Transverse colon (tissue), 4 donors: ENCODE results near the gene ADGRA3. TPM values are rescaled to one million over a fixed set of nuclear protein-coding genes. Genes with fewer than 3 reads are reported as not detected.

Experiments
- DNase-seq: peaks from one replicate; pipeline ENCODE4 v3.0.0-alpha.2; 2019
- H3K27ac ChIP-seq, 4 donors: fragments of 200-600 bp; sonication (generic); 2 replicates each; pipeline ENCODE4 v1.5.1; 2016 to 2018; ENCODE audit warnings: inconsistent platforms in 4 of 4
- H3K27me3 ChIP-seq: fragments of 200-600 bp; sonication (generic); 2 replicates; pipeline ENCODE4 v1.5.1; 2017; ENCODE audit warnings: inconsistent platforms
- H3K36me3 ChIP-seq, 4 donors: fragments of 200-600 bp; sonication (generic); 2 replicates each; pipeline ENCODE4 v1.5.1; 2017 to 2019; ENCODE audit warnings: inconsistent platforms in 4 of 4
- H3K4me1 ChIP-seq, 4 donors: fragments of 200-600 bp; sonication (generic); 2 replicates each; pipeline ENCODE4 v1.5.1; 2017 to 2020; ENCODE audit warnings: inconsistent platforms in 4 of 4
- H3K4me3 ChIP-seq, 4 donors: fragments of 200-600 bp; sonication (generic); 1 replicate in 1 of 4; 2 replicates in 3 of 4; pipeline versions ENCODE4 v1.5.1 to v1.6.1; 2017 to 2019; ENCODE audit warnings: inconsistent platforms in 4 of 4
- H3K9me3 ChIP-seq, 2 donors: fragments of 200-600 bp; sonication (generic); 2 replicates each; pipeline ENCODE4 v1.5.1; 2017 to 2019; ENCODE audit warnings: inconsistent platforms in 2 of 2
- CTCF ChIP-seq, 5 experiments: fragments of 200-600 bp in 3 of 5; fragments of 450-650 bp in 2 of 5; sonication (generic) in 3 of 5; IDR thresholded peaks; 1 replicate in 2 of 5; 2 replicates in 3 of 5; pipeline ENCODE4 v1.5.1; 2016 to 2017; ENCODE audit warnings: antibody characterized with exemption in 5 of 5, inconsistent platforms in 3 of 5, mild to moderate bottlenecking in 2 of 5, moderate library complexity in 1 of 5
- EP300 ChIP-seq: sonication (generic); formaldehyde crosslinking; IDR thresholded peaks from one replicate; pipeline ENCODE4 v1.6.1; 2017; ENCODE audit warnings: antibody characterized with exemption, low read depth
- POLR2A ChIP-seq: fragments of 450-650 bp; IDR thresholded peaks from one replicate; pipeline ENCODE4 v1.6.1; 2016; ENCODE audit warnings: antibody characterized with exemption, mild to moderate bottlenecking, moderate library complexity
- POLR2AphosphoS5 ChIP-seq, 3 donors: sonication (generic); formaldehyde crosslinking; IDR thresholded peaks; one replicate each; pipeline ENCODE4 v1.6.1; 2016; ENCODE audit warnings: antibody characterized with exemption in 3 of 3
- WGBS, 2 donors: methylation state at CpG; one replicate each; pipeline ENCODE4 v1.1.5; 2018; ENCODE audit warnings: low coverage in 1 of 2; 5-methylcytosine and 5-hydroxymethylcytosine counted together
- in situ Hi-C, 4 donors: fragments of 200-750 bp; cut with MboI; loops; one replicate each; pipeline versions ENCODE4 v1.15.0 to v1.15.1; 2017; ENCODE audit warnings: low sequenced_read_pairs in 3 of 4, low pct_ligation_motif_present in 1 of 4, low pct_unique_long_range_greater_than_20kb in 1 of 4
- intact Hi-C: fragments of 100-400 bp; cut with DNase I; formaldehyde crosslinking; loops from one replicate; pipeline ENCODE4 v1.15.1; 2023; ENCODE audit warnings: low total_unique reads
- total RNA-seq, 4 donors: library from RNA; depleted of rRNA; stranded (reverse); fragments of >200 nt; gene quantifications; one replicate each; pipeline ENCODE4 v1.1.0, GENCODE V29; 2016

The ADGRA3 gene
- total RNA-seq, 4 donors from 2014 or later: 76.7 to 126 (median 91.1) TPM

DNA sequence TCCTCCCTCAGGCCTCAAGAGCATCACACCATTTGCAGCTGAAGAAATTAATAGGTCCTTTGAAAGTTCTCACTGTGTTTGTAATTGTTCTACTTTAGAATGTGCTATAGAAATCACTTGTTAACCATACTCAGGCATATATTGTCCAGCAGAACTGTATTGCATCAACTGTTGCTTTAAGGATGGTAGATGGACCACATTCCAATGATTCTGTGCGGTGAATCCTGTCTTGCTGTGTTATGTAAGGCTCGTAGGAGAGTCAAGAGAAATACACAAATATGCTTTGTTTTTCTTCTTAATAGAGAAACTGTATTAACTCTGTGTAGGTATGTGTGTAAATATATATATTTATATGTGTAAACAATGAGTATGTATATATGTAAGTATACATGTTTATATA lies 6.3 kb upstream of the ADGRA3 start:
- no peak overlapping the region for H3K27ac ChIP-seq
- peaks cover 0 to 10% (median under 1%) of the 10 kb centered on the region in 4 donors for H3K4me1 ChIP-seq
- TF ChIP-seq POLR2A (no peak), POLR2AphosphoS5 (IDR thresholded peaks at IDR 0.05) (no peak), EP300 (no peak), CTCF (IDR thresholded peaks at IDR 0.05) (no peak)
- intact Hi-C loops (no loop called here), in situ Hi-C loops (no loop called here)
- DNase-seq: no peak
- no peaks in the 10 kb centered on the region for H3K27me3 ChIP-seq
- 80 to 81% methylated on average over 2 of the region's 2 CpGs for WGBS, 2 donors
- no peaks in the 10 kb centered on the region for H3K9me3 ChIP-seq
- no peaks in the 10 kb centered on the region for H3K36me3 ChIP-seq
- no peak overlapping the region for H3K4me3 ChIP-seq

- DNase-seq: no peak
- Histone ChIP-seq H3K4me3 (no peak overlapping the region), H3K36me3 (no peaks in the 10 kb centered on the region), H3K27ac (no peak overlapping the region), H3K27me3 (no peaks in the 10 kb centered on the region), H3K4me1 (peaks cover 0 to 19% (median 9%) of the 10 kb centered on the region in 4 donors), H3K9me3 (no peaks in the 10 kb centered on the region)
- TF ChIP-seq CTCF (IDR thresholded peaks at IDR 0.05) (no peak), POLR2AphosphoS5 (IDR thresholded peaks at IDR 0.05) (no peak), EP300 (no peak), POLR2A (no peak)
- in situ Hi-C loops (no loop called here), intact Hi-C loops (no loop called here)
These were observed 5.4 kb upstream of the ADGRA3 start for GRCh38 chr4:22521240-22521639.

GRCh38 chr4:22515145-22515887 lies 550 bp downstream of the ADGRA3 start:
- in situ Hi-C loops (no loop called here), intact Hi-C loops (no loop called here)
- TF ChIP-seq CTCF (IDR thresholded peaks at IDR 0.05) (peak in 2 of 5 experiments; percentile 4 to 8), POLR2A (peak; percentile 20), POLR2AphosphoS5 (IDR thresholded peaks at IDR 0.05) (peak; percentile 36 to 57 (median 50)), EP300 (no peak)
- Histone ChIP-seq H3K27me3 (no peaks in the 10 kb centered on the region), H3K9me3 (no peaks in the 10 kb centered on the region), H3K27ac (peak overlapping the region; percentile 77 to 90 (median 88)), H3K4me3 (peak overlapping the region; percentile 38 to 58 (median 48)), H3K36me3 (no peaks in the 10 kb centered on the region), H3K4me1 (peaks cover 3 to 50% (median 19%) of the 10 kb centered on the region in 4 donors)
- peak; percentile 78 for DNase-seq
- WGBS, 2 donors: 0% methylated on average over 43 of the region's 80 CpGs; no CpG with 5 or more reads in 1 of the 2 donors

DNA sequence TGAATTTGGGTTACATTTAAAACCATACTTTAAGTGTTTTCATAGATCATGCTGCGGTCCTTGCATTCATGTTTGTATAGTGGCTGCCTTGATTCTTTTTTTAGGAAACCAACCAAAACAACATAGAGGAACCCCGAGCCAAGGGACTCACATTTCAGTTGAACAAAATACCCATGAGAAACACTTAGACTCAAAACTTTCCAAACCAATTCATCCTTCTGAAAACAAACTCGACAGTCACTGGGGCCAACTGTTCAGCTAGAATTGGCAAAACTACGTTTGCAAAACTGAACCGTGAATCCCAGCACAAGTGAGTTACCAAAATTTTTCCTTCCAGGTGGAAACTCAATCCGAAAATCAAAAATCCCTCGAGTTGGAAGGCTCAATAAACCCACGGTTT lies 1.4 kb downstream of the ADGRA3 start:
- DNase-seq: no peak
- Histone ChIP-seq H3K27ac (peak overlapping the region; percentile 77 to 90 (median 88)), H3K4me1 (peaks cover 3 to 46% (median 20%) of the 10 kb centered on the region in 4 donors), H3K36me3 (no peaks in the 10 kb centered on the region), H3K9me3 (no peaks in the 10 kb centered on the region), H3K27me3 (no peaks in the 10 kb centered on the region), H3K4me3 (peak overlapping the region; percentile 26 to 58 (median 48))
- intact Hi-C loops (no loop called here), in situ Hi-C loops (no loop called here)
- no peak for TF ChIP-seq POLR2A
- no peak for TF ChIP-seq CTCF (IDR thresholded peaks at IDR 0.05)
- no peak for TF ChIP-seq EP300
- TF ChIP-seq POLR2AphosphoS5 (IDR thresholded peaks at IDR 0.05): no peak
- 7 to 23% methylated on average over 5 to 8 of the region's 8 CpGs for WGBS, 2 donors
